ENCODE data around the gene DLG5.

DNA sequence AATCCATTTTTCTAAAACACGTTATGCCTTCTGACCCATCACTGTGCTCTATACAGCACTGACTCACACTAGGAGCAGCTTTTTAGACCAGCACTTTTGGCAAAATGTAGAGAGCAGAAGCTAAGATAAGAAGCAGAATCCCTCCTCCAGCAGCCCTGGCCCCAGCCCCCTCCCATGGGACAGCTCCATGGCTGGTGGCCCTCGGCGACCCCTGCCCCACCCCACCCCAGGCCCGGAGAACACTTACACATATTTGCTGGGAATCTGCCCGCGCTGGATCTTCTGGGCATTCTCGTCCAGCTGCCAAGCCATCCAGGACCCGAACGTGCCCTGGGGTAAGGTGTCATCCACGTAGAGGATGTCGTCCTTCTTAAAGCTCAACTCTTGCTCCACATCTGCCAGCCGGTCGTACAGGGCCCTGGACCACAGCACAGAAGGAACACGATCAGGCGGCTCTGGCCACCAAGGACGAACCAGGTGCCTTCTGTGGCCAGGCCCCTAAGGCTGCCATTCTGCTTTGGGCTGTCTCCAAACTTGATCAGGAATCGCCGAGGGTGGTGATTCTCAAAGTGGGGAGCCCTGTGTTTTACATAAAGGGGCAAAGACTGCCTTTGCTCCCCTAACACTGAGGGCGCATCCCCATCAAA is 119.9 kb downstream of the DLG5 start:
- TF ChIP-seq, protein P1, sequence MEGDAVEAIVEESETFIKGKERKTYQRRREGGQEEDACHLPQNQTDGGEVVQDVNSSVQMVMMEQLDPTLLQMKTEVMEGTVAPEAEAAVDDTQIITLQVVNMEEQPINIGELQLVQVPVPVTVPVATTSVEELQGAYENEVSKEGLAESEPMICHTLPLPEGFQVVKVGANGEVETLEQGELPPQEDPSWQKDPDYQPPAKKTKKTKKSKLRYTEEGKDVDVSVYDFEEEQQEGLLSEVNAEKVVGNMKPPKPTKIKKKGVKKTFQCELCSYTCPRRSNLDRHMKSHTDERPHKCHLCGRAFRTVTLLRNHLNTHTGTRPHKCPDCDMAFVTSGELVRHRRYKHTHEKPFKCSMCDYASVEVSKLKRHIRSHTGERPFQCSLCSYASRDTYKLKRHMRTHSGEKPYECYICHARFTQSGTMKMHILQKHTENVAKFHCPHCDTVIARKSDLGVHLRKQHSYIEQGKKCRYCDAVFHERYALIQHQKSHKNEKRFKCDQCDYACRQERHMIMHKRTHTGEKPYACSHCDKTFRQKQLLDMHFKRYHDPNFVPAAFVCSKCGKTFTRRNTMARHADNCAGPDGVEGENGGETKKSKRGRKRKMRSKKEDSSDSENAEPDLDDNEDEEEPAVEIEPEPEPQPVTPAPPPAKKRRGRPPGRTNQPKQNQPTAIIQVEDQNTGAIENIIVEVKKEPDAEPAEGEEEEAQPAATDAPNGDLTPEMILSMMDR (IDR thresholded peaks at IDR 0.05): no peak
- TF ChIP-seq EZH2 (IDR thresholded peaks at IDR 0.05; ENCODE audit: borderline replicate concordance, insufficient read depth, low read depth, low read length, poor library complexity, severe bottlenecking): no peak
